K562 (cell line): Measurements from ENCODE around the gene TSPAN16. TPM values are rescaled to one million over a fixed set of nuclear protein-coding genes. Genes with fewer than 3 reads are reported as not detected.

Experiments used
- ATAC-seq: fragments of 200-7000 bp; cut with Tn5 transposase; 3 replicates; pipeline ENCODE4 v1.9.1; 2020; ENCODE audit warnings: moderate library complexity
- BruUV-seq: library from RNA; stranded (reverse); fragments of 400-500 nt; replicated peaks from 2 replicates; lab custom pipeline; 2021; lab: Mats Ljungman, UMichigan
- CTCF ChIA-PET: fragments of 300-600 bp; formaldehyde crosslinking; extraction: SDS; loops from one replicate; lab custom pipeline; 2021; ENCODE audit warnings: low intra/inter-chr PET ratio; lab: Yijun Ruan, JAX
- POLR2A ChIA-PET: fragments of 300-600, 350-650 bp; sonication (Branson Sonifier 250); formaldehyde crosslinking; extraction: SDS; loops from one replicate; lab custom pipeline; 2021; ENCODE audit warnings: antibody characterized with exemption, inconsistent platforms; lab: Yijun Ruan, JAX
- DNase-seq, 4 experiments: peaks; one replicate each; pipeline versions ENCODE4 v3.0.0 to v3.0.0-alpha.2; 2011 to 2018; ENCODE audit warnings: low spot score in 3 of 4, mixed read lengths in 3 of 4; ENCODE audit errors: extremely low read depth in 1 of 4
- FAIRE-seq: peaks from 2 replicates; lab custom pipeline; 2011; peaks lifted over from hg19 to GRCh38; lab: Jason Lieb, UNC
- H2AFZ ChIP-seq: 2 replicates; pipeline ENCODE4 v1.6.0; 2011; ENCODE audit warnings: low read depth, low read length, control low read depth, inconsistent platforms
- H3K27ac ChIP-seq: fragments of 200-600 bp; 3 replicates; pipeline ENCODE4 v1.8.0; 2011; ENCODE audit warnings: low read depth, mild to moderate bottlenecking, control low read depth, inconsistent platforms, low read length, moderate library complexity, mixed read lengths; ENCODE audit errors: extremely low read depth
- H3K27me3 ChIP-seq, 2 experiments: fragments of 300-600 bp in 1 of 2; 2 replicates in 1 of 2; 3 replicates in 1 of 2; pipeline versions ENCODE4 v1.6.0 to v1.8.0; 2011; ENCODE audit warnings: inconsistent platforms in 2 of 2, low read length in 2 of 2, mild to moderate bottlenecking in 1 of 2, mixed read lengths in 1 of 2, moderate library complexity in 1 of 2; ENCODE audit not compliant: control insufficient read depth in 2 of 2, insufficient read depth in 2 of 2
- H3K36me3 ChIP-seq: fragments of 300-600 bp; 3 replicates; pipeline ENCODE4 v1.8.0; 2011; ENCODE audit warnings: mild to moderate bottlenecking, low read length, inconsistent platforms; ENCODE audit not compliant: control insufficient read depth, insufficient read depth
- H3K4me1 ChIP-seq, 2 experiments: fragments of 200-600 bp in 1 of 2; replicated peaks in 1 of 2; 2 replicates in 1 of 2; 3 replicates in 1 of 2; pipeline versions ENCODE4 v1.5.1 to v1.8.0; 2011; ENCODE audit warnings: inconsistent platforms in 2 of 2, low read length in 2 of 2, mild to moderate bottlenecking in 1 of 2, mixed read lengths in 1 of 2, moderate library complexity in 1 of 2; ENCODE audit not compliant: control insufficient read depth in 2 of 2, insufficient read depth in 2 of 2
- H3K4me2 ChIP-seq: 2 replicates; pipeline ENCODE4 v1.6.1; 2011; ENCODE audit warnings: low read length, control low read depth, inconsistent platforms, mixed read lengths; ENCODE audit not compliant: insufficient read depth
- H3K4me3 ChIP-seq: fragments of 200-600 bp; sonication (generic), shearing (Covaris generic); 2 replicates; pipeline ENCODE4 v1.5.1; 2016; ENCODE audit warnings: control low read depth, inconsistent platforms
- H3K79me2 ChIP-seq: fragments of 200-600 bp; 3 replicates; pipeline ENCODE4 v1.8.0; 2011; ENCODE audit warnings: low read length, inconsistent platforms; ENCODE audit not compliant: control insufficient read depth, insufficient read depth
- H3K9ac ChIP-seq, 2 experiments: 2 replicates each; pipeline versions ENCODE4 v1.6.0 to v1.6.1; 2011; ENCODE audit warnings: low read depth in 2 of 2, low read length in 2 of 2, control low read depth in 1 of 2, inconsistent platforms in 1 of 2, mild to moderate bottlenecking in 1 of 2, mixed read lengths in 1 of 2; ENCODE audit not compliant: insufficient read depth in 1 of 2
- H3K9me1 ChIP-seq: one replicate; pipeline ENCODE4 v1.6.0; 2011; ENCODE audit warnings: inconsistent platforms, mild to moderate bottlenecking, low read length, moderate library complexity; ENCODE audit not compliant: control insufficient read depth, insufficient read depth
- H3K9me3 ChIP-seq: replicated peaks from 2 replicates; pipeline ENCODE4 v1.5.1; 2011; ENCODE audit warnings: low read depth, low read length, inconsistent platforms; ENCODE audit not compliant: control insufficient read depth, insufficient read depth
- H4K20me1 ChIP-seq: replicated peaks from 2 replicates; pipeline ENCODE4 v1.6.1; 2011; ENCODE audit warnings: low read length, inconsistent platforms, mixed read lengths; ENCODE audit not compliant: control insufficient read depth, insufficient read depth
- CREB5 ChIP-seq: fragments of 250-450 bp; sonication (Bioruptor Pico); IDR thresholded peaks from 2 replicates; pipeline ENCODE4 v1.5.0; 2020; ENCODE audit warnings: mild to moderate bottlenecking
- CREBBP ChIP-seq: IDR thresholded peaks from one replicate; pipeline ENCODE4 v1.6.1; 2012; ENCODE audit warnings: low read depth, mild to moderate bottlenecking, control low read depth, inconsistent platforms, low read length
- RBM25 ChIP-seq: fragments of 200-400 bp; formaldehyde crosslinking; IDR thresholded peaks from 2 replicates; pipeline ENCODE4 v1.6.1; 2018; ENCODE audit warnings: low read length, low read depth, moderate library complexity; ENCODE audit not compliant: severe bottlenecking
- SMARCA5 ChIP-seq: fragments of 450-650 bp; IDR thresholded peaks from 2 replicates; pipeline ENCODE4 v1.6.1; 2016
- TAF7 ChIP-seq: fragments of 450-650 bp; IDR thresholded peaks from 2 replicates; pipeline ENCODE4 v1.6.1; 2016; ENCODE audit warnings: missing genetic modification characterization, missing compliant biosample characterization
- TARDBP ChIP-seq: fragments of 450-650 bp; IDR thresholded peaks from 2 replicates; pipeline ENCODE4 v1.6.1; 2016
- TEAD1 ChIP-seq, 2 experiments: fragments of 450-650 bp in 1 of 2; sonication (generic) in 1 of 2; formaldehyde crosslinking; IDR thresholded peaks; 2 replicates each; pipeline versions ENCODE4 v1.4.0 to v1.8.0; 2020 to 2022; ENCODE audit warnings: mild to moderate bottlenecking in 2 of 2, missing genetic modification reagents in 1 of 2
- ZNF146 ChIP-seq: IDR thresholded peaks from one replicate; pipeline ENCODE4 v1.6.1; 2018; ENCODE audit warnings: missing compliant biosample characterization; ENCODE audit not compliant: unreplicated experiment
- ZNF311 ChIP-seq: fragments of 250-450 bp; sonication (Bioruptor Pico); IDR thresholded peaks from 2 replicates; pipeline ENCODE4 v1.4.0; 2020; ENCODE audit warnings: mild to moderate bottlenecking, moderate library complexity
- WGBS: fragments of 100-300 bp; shearing (Covaris generic); methylation state at CpG from one replicate; pipeline ENCODE4 v1.1.6; 2016; ENCODE audit warnings: low coverage, mixed read lengths; ENCODE audit not compliant: insufficient coverage; ENCODE audit errors: missing lambda C conversion rate; 5-methylcytosine and 5-hydroxymethylcytosine counted together
- in situ Hi-C: fragments of 300-500 bp; cut with MboI; formaldehyde crosslinking; loops from 4 replicates; pipeline ENCODE4 v1.15.0; 2018; ENCODE audit warnings: inconsistent platforms, mixed read lengths
- intact Hi-C: fragments of 100-400 bp; cut with micrococcal nuclease; formaldehyde crosslinking; loops from 2 replicates; pipeline ENCODE4 v1.14.2; 2022
- polyA plus RNA-seq, 8 experiments: library from polyadenylated mRNA; depleted of rRNA in 4 of 8; stranded (reverse) in 5 of 8; unstranded in 3 of 8; fragments of >200 nt; fragmentation: Nextera tagmentation in 2 of 8; fragmentation: Illumina TruSeq in 1 of 8; extraction: Ambion mirVana in 2 of 8; extraction: Trizol in 1 of 8; gene quantifications; 2 replicates each; pipeline versions ENCODE4 v1.2.1 to v1.2.3, GENCODE V29; 2011 to 2014; ENCODE audit warnings: inconsistent platforms in 1 of 8, missing spikeins in 1 of 8
- total RNA-seq, 7 experiments: library from RNA; depleted of rRNA in 6 of 7; stranded (reverse); fragments of >200 nt in 6 of 7; fragmentation: Illumina TruSeq in 2 of 7; extraction: Trizol in 2 of 7; gene quantifications; 2 replicates each; pipeline versions ENCODE4 v1.2.1 to v1.2.3, GENCODE V29; 2011 to 2021; ENCODE audit warnings: low replicate concordance in 1 of 7

TSPAN16 gene
- total and polyA plus RNA-seq, 9 of the 15 experiments (the other 6 are each of a cell fraction or from before 2014, with no cell fraction given), result not detected

GRCh38 chr19:11332822-11333221 is 36.9 kb downstream of the TSPAN16 start:
- intact Hi-C loops (no loop called here), in situ Hi-C loops (no loop called here)
- no TSS peak for BruUV-seq
- Histone ChIP-seq H3K4me2 (no peak overlapping the region), H3K36me3 (no peaks in the 10 kb centered on the region), H3K27ac (no peak overlapping the region), H3K9ac (no peak overlapping the region), H4K20me1 (no peaks in the 10 kb centered on the region), H3K27me3 (no peaks in the 10 kb centered on the region), H3K79me2 (no peaks in the 10 kb centered on the region), H3K4me3 (no peak overlapping the region), H3K9me3 (no peaks in the 10 kb centered on the region), H3K4me1 (no peaks in the 10 kb centered on the region), H3K9me1 (no peaks in the 10 kb centered on the region), H2AFZ (no peak overlapping the region)
- DNase-seq (no peak), ATAC-seq (no peak), FAIRE-seq (no peak)
- ChIA-PET CTCF (no interaction called here), POLR2A (interaction anchor here (1.1 kb wide), 1 partner anchor 29 kb away, joined by 4 read pairs; no protein-coding TSS in a partner anchor)
- WGBS, result 49% methylated on average over 4 of the region's 5 CpGs
- no peak for TF ChIP-seq TEAD1 (CRISPR knock-in tag; IDR thresholded peaks at IDR 0.05)
- no peak for TF ChIP-seq TAF7 (tag)
- peak; percentile 88 for TF ChIP-seq ZNF146 (CRISPR knock-in tag)
- TF ChIP-seq TARDBP, result no peak
- TF ChIP-seq RBM25, result peak; percentile 74
- no peak for TF ChIP-seq CREBBP
- no peak for TF ChIP-seq CREB5 (CRISPR knock-in tag)
- TF ChIP-seq ZNF311, result no peak
- TF ChIP-seq SMARCA5, result no peak
